GM21360 (cell line): ENCODE results near the gene RPGR.

ENCODE experiments used
- ATAC-seq: cut with Tn5 transposase; IDR thresholded peaks from one replicate; pipeline ENCODE4 v1.9.1; 2021; ENCODE audit warnings: mild to moderate bottlenecking, moderate library complexity; ENCODE audit not compliant: unreplicated experiment

RPGR gene

GRCh38 chrX:38268011-38268410 is 59.3 kb downstream of the RPGR start:
- ATAC-seq, result no peak

- ATAC-seq, result no peak
These were observed 64.3 kb downstream of the RPGR start for GRCh38 chrX:38262715-38263620.

GRCh38 chrX:38260231-38260630 is 67.1 kb downstream of the RPGR start:
- ATAC-seq, result no peak

- ATAC-seq, result no peak
These were observed 71.3 kb downstream of the RPGR start for GRCh38 chrX:38256019-38256418.

- ATAC-seq, result no peak
These were observed 77.3 kb downstream of the RPGR start for GRCh38 chrX:38249965-38250364.

- ATAC-seq, result no peak
These were observed 80.3 kb downstream of the RPGR start for GRCh38 chrX:38247051-38247450.

- ATAC-seq, result no peak
These were observed 86.8 kb downstream of the RPGR start for GRCh38 chrX:38240541-38240940.

- ATAC-seq, result no peak
These were observed 90.3 kb downstream of the RPGR start for GRCh38 chrX:38236901-38237615.

GRCh38 chrX:38233891-38234667 is 93.2 kb downstream of the RPGR start:
- ATAC-seq, result no peak

- no peak for ATAC-seq
These were observed 95.1 kb downstream of the RPGR start for GRCh38 chrX:38232079-38232686.

GRCh38 chrX:38225093-38225492 is 102.2 kb downstream of the RPGR start:
- no peak for ATAC-seq

- no peak for ATAC-seq
These were observed 103.1 kb downstream of the RPGR start for GRCh38 chrX:38224160-38224559.

GRCh38 chrX:38221391-38221929 is 105.8 kb downstream of the RPGR start:
- no peak for ATAC-seq

- no peak for ATAC-seq
These were observed 106.6 kb downstream of the RPGR start, which contains the start of gene SRPX for GRCh38 chrX:38220415-38221390. Gene SRPX (minus strand): TSS chrX:38220871. CDS start chrX:38220792, 79 bp downstream.

- ATAC-seq, result no peak
These were observed 107.3 kb downstream of the RPGR start for GRCh38 chrX:38220024-38220414.
